ENCODE results near the gene ZNG1B.
"Not testable (repeated sequence)": the region's sequence is repeated elsewhere in the genome, so short reads cannot be mapped to it uniquely, and the experiment has no call there.

Gene ZNG1B

DNA sequence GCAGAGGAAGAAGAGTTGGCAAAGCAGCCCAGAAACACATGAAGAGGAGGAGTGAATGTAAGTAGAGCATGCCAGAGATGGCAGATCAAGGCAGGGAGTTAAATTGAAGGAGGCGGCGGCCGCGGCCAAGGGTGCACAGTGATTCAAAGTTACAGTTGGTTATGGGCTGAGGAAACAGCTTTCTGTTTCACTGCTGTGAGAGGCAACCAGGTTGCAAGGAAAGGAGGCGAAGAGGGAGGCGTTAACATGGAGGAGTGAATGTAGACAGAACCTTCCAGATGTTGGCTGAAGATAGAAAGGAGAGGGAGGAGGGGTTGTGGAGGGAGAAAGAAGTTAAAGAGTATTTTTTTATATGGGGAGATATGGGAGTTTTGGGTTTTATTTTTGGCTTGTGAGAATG is 83.3 kb downstream of the ZNG1B start:
- not testable (repeated sequence) for H3K36me3 Mint-ChIP-seq (ENCODE audit: low read depth); H3K4me3 Mint-ChIP-seq; H3K4me1 Mint-ChIP-seq (ENCODE audit: low read depth); H3K27me3 Mint-ChIP-seq (ENCODE audit: low read depth); H3K9me3 Mint-ChIP-seq; H3K27ac Mint-ChIP-seq

DNA sequence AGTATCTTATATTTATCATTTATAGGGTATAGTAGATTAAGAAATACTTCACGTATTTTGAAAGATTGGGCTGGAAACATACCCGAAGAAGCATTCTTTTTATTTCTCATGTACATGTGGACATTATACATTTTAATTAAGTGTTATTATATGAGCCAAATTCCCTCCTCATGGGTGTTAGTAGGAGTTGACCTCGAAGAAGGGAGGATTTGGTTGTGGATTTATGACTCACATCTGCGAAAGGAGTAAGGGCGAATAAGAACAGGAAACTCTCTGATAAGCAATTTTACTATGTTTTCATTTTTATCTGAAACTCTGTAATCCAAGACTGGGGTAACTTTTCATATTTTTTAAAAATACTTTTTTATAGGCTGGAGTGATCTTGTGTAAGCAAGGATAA is 84.0 kb downstream of the ZNG1B start:
- H3K4me3 Mint-ChIP-seq; H3K9me3 Mint-ChIP-seq; H3K4me1 Mint-ChIP-seq (ENCODE audit: low read depth); H3K36me3 Mint-ChIP-seq (ENCODE audit: low read depth); H3K27ac Mint-ChIP-seq; H3K27me3 Mint-ChIP-seq (ENCODE audit: low read depth): not testable (repeated sequence)

DNA sequence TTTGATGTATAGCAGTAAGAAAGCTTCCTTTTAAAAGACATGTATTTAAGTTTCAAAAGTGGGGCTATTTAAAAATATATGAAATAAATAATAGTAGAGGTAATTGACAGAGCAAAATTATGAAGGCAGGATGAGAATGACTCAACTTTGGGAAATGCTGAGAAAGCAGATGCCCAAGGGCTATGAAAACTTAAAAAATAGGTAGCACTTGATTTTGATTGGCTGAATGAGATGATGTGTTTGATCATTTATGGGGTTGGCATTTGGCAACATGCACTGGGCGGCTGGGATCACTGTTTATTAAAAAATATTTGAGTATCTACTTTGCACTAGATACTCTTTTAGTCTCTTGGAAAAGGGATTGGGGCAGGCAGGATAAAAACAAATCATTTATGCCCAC is 87.5 kb downstream of the ZNG1B start:
- not testable (repeated sequence) for H3K36me3 Mint-ChIP-seq (ENCODE audit: low read depth); H3K4me1 Mint-ChIP-seq (ENCODE audit: low read depth); H3K9me3 Mint-ChIP-seq; H3K4me3 Mint-ChIP-seq; H3K27ac Mint-ChIP-seq; H3K27me3 Mint-ChIP-seq (ENCODE audit: low read depth)

DNA sequence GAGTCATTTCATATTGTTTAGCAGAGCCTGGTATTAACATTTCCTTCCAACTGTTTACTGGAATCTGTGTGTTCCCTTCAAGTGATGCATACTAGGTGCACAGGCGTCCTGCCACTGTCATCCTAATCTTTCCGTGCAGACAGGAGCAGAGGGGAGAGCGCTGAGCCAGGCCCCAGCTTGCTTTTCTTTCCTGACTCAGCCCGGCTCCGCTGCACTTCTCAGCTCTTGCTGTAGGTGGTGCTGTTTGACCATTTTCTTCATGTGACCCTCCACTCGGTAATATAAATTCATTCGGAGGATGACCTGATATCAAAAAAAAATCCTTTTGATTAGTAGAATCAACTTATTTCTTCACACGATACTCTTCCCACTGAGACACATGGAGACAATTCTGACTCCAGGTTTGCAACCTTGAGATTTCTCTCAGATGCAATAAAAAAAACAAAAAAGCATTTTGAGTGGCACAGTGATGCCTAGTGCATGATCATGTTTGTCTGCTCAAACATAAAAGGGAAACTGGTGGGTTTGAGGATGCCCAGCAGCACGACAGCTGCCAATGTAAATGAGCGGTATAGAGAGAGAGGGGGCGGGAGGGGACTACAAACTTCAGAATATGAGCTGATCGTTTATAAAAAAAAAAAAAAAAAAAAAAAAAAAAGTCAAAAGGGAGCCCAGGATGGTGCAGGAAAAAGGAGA is 90.0 kb downstream of the ZNG1B start:
- not testable (repeated sequence) for H3K27ac Mint-ChIP-seq, H3K9me3 Mint-ChIP-seq, H3K4me3 Mint-ChIP-seq

DNA sequence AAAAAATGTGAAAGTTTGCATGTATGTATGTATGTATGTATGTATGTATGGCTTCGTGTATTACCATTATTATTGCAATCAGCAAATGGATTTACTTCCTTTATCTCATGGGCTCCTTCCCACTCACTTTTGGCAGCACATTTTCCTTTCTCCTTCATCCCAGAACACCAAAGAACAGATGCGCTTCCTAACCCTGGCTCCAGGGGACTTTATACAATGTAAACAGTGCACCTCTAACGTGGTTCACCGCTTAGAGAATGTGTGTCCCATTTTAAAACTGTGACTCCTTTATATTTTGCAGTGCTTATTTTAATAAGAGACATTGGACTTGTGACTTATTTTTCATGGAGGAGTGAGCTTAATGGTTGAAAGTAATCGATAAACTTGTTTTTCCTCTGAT is 90.6 kb downstream of the ZNG1B start:
- H3K9me3 Mint-ChIP-seq; H3K4me1 Mint-ChIP-seq (ENCODE audit: low read depth); H3K4me3 Mint-ChIP-seq; H3K27ac Mint-ChIP-seq; H3K36me3 Mint-ChIP-seq (ENCODE audit: low read depth): not testable (repeated sequence)
- peaks cover 11% of the 10 kb centered on the region for H3K27me3 Mint-ChIP-seq (ENCODE audit: low read depth)

More for the DNA sequence above, 90.0 kb downstream of the ZNG1B start:
- not testable (repeated sequence) for H3K4me1 Mint-ChIP-seq (ENCODE audit: low read depth); H3K36me3 Mint-ChIP-seq (ENCODE audit: low read depth)
- peaks cover 11% of the 10 kb centered on the region for H3K27me3 Mint-ChIP-seq (ENCODE audit: low read depth)

DNA sequence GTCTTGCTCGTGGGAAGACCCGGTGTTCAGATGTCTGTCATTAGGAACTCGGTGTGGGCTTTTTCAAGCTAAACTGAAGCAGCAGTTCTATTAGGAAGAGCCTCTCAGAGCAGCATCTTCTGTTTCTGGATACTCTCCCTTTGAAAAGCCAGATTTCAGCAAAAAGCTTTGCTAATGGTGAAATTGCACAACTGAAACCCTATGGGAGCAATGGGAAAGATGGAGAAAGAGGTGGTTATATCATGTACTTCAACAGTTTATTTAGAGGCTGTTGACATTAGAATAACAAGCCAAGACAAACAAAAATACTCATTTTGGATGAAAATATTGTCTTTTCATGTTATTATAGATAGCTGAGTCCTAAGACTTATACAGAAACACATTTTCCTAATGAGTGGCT is 91.4 kb downstream of the ZNG1B start:
- H3K27me3 Mint-ChIP-seq (ENCODE audit: low read depth): peaks cover 18% of the 10 kb centered on the region
- H3K4me1 Mint-ChIP-seq (ENCODE audit: low read depth); H3K36me3 Mint-ChIP-seq (ENCODE audit: low read depth); H3K4me3 Mint-ChIP-seq; H3K27ac Mint-ChIP-seq; H3K9me3 Mint-ChIP-seq: not testable (repeated sequence)

DNA sequence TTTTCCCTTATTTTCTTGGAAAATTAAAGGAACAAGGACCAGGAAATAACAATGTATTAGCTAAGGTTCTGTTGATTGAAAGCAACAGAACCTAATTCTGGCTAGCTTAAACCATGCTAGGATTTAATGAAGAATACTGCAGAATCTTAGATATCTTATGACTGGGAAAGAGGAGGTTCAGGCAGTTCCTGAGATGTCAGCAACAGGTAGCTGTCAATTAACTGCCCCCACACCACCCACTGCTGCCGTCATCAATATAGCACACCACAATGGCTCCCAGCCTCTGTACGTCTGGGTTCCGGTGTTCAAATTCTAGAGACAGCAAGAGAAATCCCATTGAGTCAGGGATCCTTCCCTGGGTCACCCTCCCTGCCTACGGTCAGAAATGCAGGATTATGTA is 95.5 kb downstream of the ZNG1B start:
- H3K36me3 Mint-ChIP-seq (ENCODE audit: low read depth); H3K4me3 Mint-ChIP-seq; H3K27ac Mint-ChIP-seq; H3K9me3 Mint-ChIP-seq; H3K4me1 Mint-ChIP-seq (ENCODE audit: low read depth): not testable (repeated sequence)
- H3K27me3 Mint-ChIP-seq (ENCODE audit: low read depth): peaks cover 16% of the 10 kb centered on the region

DNA sequence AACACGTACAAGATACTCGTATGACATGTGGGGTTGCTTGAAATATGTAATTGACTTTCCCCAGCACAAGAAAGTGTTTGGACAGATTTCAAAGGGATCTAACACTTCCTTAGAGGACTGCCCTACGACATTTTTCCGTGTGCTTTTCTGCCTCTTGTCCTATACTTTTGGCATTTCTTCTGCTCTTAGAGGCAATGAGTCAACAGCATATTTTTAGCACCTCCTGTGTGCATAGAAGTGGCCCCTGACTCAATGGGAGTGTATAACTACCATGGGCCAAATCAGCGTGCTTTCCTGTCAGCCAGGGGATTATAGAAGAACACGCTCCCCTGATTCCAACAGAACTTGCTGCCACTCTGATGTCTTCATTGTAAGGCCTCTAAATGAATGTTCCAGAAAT is 99.1 kb downstream of the ZNG1B start:
- H3K4me1 Mint-ChIP-seq (ENCODE audit: low read depth); H3K36me3 Mint-ChIP-seq (ENCODE audit: low read depth); H3K27ac Mint-ChIP-seq; H3K9me3 Mint-ChIP-seq; H3K4me3 Mint-ChIP-seq: not testable (repeated sequence)
- peaks cover 19% of the 10 kb centered on the region for H3K27me3 Mint-ChIP-seq (ENCODE audit: low read depth)

DNA sequence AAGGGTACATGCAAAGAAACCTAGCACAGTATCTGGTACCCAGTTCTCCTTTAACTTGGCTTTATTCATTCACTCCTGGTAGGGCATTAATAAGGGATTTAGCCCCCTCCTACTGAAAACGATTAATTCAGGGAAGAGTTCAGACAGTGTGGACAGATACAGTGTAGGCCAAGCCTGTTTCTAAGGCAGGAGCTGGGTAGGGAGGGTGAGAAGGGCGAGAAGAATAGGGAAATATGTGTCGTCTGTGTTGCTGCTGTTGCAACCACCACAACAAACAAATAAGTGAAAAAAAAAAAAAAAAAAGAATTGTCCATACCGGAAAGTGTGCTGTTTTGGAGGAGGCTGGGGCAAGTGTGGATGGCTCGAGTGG is 103.3 kb downstream of the ZNG1B start:
- not testable (repeated sequence) for H3K36me3 Mint-ChIP-seq (ENCODE audit: low read depth); H3K9me3 Mint-ChIP-seq; H3K27ac Mint-ChIP-seq; H3K4me1 Mint-ChIP-seq (ENCODE audit: low read depth)
- Mint-ChIP-seq H3K27me3 (ENCODE audit: low read depth) (peaks cover 15% of the 10 kb centered on the region), H3K4me3 (peak overlapping the region; percentile 50)

DNA sequence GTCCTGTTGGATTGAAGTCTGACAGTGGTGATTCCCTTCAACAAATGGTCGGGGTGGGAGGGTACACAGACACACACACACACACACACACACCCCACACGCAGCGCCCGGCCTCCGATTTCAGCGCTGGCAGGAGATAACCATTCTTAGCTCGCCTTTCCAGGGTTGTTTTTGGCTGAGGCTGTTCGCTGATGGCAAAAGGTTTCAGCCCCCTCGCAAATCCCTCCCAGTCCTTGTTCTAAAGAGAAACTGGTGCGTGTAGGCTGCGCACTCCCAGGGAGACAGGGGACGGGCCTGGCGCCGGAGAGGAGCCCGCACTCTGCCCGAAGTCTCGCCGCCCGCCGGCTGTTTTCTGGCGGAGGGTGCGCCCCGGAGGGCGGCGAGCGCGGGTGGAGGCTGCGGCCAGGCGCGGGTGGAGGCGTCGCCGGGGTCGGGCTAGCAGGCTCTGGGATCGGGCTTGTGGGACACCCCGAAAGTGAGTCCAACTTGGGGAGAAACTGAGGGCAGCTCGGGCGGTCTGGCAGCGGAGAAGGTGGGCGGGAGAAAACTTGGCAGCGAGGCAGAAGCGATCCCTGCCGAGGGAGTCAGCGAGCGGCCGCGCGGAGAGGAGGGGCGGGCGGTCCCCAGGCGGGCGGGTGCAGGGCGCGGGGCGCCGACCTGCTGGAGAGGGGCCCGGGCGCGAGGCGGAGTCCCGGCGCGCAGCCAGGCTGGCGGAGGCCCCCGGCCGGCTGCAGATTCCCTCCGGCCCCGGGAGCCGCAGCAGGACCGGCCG is 103.9 kb downstream of the ZNG1B start:
- peaks cover 15% of the 10 kb centered on the region for H3K27me3 Mint-ChIP-seq (ENCODE audit: low read depth)
- not testable (repeated sequence) for H3K4me1 Mint-ChIP-seq (ENCODE audit: low read depth); H3K27ac Mint-ChIP-seq; H3K9me3 Mint-ChIP-seq; H3K36me3 Mint-ChIP-seq (ENCODE audit: low read depth)
- H3K4me3 Mint-ChIP-seq: peak overlapping the region; percentile 50

DNA sequence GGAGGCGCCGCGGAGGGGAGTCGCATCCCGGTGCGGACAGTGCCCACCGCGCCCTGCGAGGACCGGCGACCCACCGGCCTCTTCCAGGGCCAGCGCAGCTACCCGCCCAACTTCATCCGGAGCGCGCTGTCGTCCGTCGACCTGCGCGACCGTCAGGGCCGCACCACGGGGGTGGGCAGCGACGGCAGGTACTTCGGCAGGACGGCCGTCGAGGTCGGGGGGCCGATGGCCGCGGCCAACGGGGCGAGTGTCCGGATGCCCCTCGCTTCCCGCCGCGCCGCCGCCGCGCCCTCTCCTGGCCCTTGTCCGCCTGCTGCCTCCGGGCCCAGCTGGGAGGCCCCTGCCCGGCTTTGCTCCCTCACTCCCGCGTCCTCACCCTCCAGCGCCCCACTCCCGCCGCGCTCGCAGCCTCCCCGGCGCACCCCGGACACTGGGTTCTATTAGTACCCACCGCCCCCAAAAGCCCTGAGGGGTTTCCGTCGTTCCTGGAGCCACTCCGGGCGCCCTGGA is 104.5 kb downstream of the ZNG1B start:
- H3K9me3 Mint-ChIP-seq; H3K27ac Mint-ChIP-seq; H3K4me1 Mint-ChIP-seq (ENCODE audit: low read depth); H3K36me3 Mint-ChIP-seq (ENCODE audit: low read depth): not testable (repeated sequence)
- Mint-ChIP-seq H3K27me3 (ENCODE audit: low read depth) (peaks cover 15% of the 10 kb centered on the region), H3K4me3 (peak overlapping the region; percentile 73)

DNA sequence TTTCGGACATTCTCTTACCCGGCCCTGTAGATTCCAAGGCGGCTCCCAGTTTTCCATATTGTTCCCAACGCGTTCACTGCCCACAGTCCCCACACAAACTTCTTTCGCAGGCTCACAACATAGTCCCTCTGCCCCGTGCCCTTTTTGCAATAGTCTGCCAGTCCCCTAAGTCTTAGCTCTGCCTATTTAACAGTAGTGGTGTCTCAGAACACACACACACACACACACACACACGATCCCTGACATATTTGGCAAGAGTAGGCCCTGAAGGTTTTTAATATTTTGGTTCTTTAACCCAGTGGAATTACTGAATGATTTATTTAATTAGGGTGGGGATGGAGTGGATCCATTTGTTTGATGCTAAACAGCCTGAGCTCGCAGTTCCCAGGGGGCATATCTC is 105.0 kb downstream of the ZNG1B start:
- not testable (repeated sequence) for H3K27ac Mint-ChIP-seq; H3K36me3 Mint-ChIP-seq (ENCODE audit: low read depth); H3K4me1 Mint-ChIP-seq (ENCODE audit: low read depth); H3K9me3 Mint-ChIP-seq
- H3K27me3 Mint-ChIP-seq (ENCODE audit: low read depth): peaks cover 15% of the 10 kb centered on the region
- peak overlapping the region; percentile 73 for H3K4me3 Mint-ChIP-seq
